Caco-2 (cell line): ENCODE results near the gene HLF. TPM values are rescaled to one million over a fixed set of nuclear protein-coding genes. Genes with fewer than 3 reads are reported as not detected.

Experiments used
- BruUV-seq: library from RNA; stranded (reverse); fragments of 400-500 nt; replicated peaks from 2 replicates; lab custom pipeline; 2021; lab: Mats Ljungman, UMichigan
- CTCF ChIA-PET: fragments of 300-600 bp; sonication (Branson Sonifier 250); formaldehyde crosslinking; loops from one replicate; lab custom pipeline; 2022; ENCODE audit warnings: antibody characterized with exemption; lab: Charles Lee
- POLR2A ChIA-PET: fragments of 300-600 bp; sonication (Branson Sonifier 250); formaldehyde crosslinking; loops from one replicate; lab custom pipeline; 2022; ENCODE audit warnings: antibody characterized with exemption; lab: Charles Lee
- DNase-seq, 2 experiments: peaks; one replicate each; pipeline versions ENCODE4 v3.0.0 to v3.0.0-alpha.2; 2020 to 2022
- H3K27me3 ChIP-seq: replicated peaks from 2 replicates; pipeline ENCODE4 v1.6.0; 2011; ENCODE audit warnings: low read length; ENCODE audit not compliant: control insufficient read depth, insufficient read depth
- H3K36me3 ChIP-seq: 2 replicates; pipeline ENCODE4 v1.5.1; 2011; ENCODE audit warnings: low read length; ENCODE audit not compliant: control insufficient read depth, insufficient read depth
- H3K4me1 ChIP-seq: fragments of 250-450 bp; sonication (Bioruptor Pico); 2 replicates; pipeline ENCODE4 v1.5.1; 2020; ENCODE audit warnings: mild to moderate bottlenecking
- H3K4me3 ChIP-seq: 2 replicates; pipeline ENCODE4 v1.5.1; 2011; ENCODE audit warnings: low read depth, mild to moderate bottlenecking, control low read depth, low read length
- H3K9me3 ChIP-seq: fragments of 250-450 bp; sonication (Bioruptor Pico); 2 replicates; pipeline ENCODE4 v1.5.1; 2020; ENCODE audit warnings: mild to moderate bottlenecking, moderate library complexity
- H3K27ac Mint-ChIP-seq: one replicate; pipeline ENCODE4 v1.8.0; 2022; ENCODE audit warnings: mixed read lengths; ENCODE audit not compliant: unreplicated experiment
- H3K27me3 Mint-ChIP-seq: one replicate; pipeline ENCODE4 v1.8.0; 2022; ENCODE audit warnings: mixed read lengths; ENCODE audit not compliant: insufficient read depth, unreplicated experiment
- H3K36me3 Mint-ChIP-seq: one replicate; pipeline ENCODE4 v1.8.0; 2022; ENCODE audit warnings: mild to moderate bottlenecking, mixed read lengths; ENCODE audit not compliant: insufficient read depth, unreplicated experiment
- H3K4me1 Mint-ChIP-seq: one replicate; pipeline ENCODE4 v1.8.0; 2022; ENCODE audit warnings: low read depth, mixed read lengths; ENCODE audit not compliant: unreplicated experiment
- H3K4me3 Mint-ChIP-seq: one replicate; pipeline ENCODE4 v1.8.0; 2022; ENCODE audit warnings: mild to moderate bottlenecking, moderate library complexity, mixed read lengths; ENCODE audit not compliant: unreplicated experiment
- H3K9me3 Mint-ChIP-seq: one replicate; pipeline ENCODE4 v1.8.0; 2022; ENCODE audit warnings: mixed read lengths; ENCODE audit not compliant: unreplicated experiment
- CTCF ChIP-seq, 2 experiments: fragments of 200-600 bp in 1 of 2; IDR thresholded peaks; 1 replicate in 1 of 2; 2 replicates in 1 of 2; pipeline versions ENCODE4 v1.5.1 to v1.8.0; 2011 to 2022; ENCODE audit warnings: antibody characterized with exemption in 1 of 2, control low read depth in 1 of 2, inconsistent platforms in 1 of 2, low read depth in 1 of 2, low read length in 1 of 2, mild to moderate bottlenecking in 1 of 2, moderate library complexity in 1 of 2; ENCODE audit not compliant: insufficient read depth in 1 of 2, severe bottlenecking in 1 of 2, unreplicated experiment in 1 of 2
- intact Hi-C: fragments of 100-400 bp; cut with micrococcal nuclease; formaldehyde crosslinking; loops from one replicate; pipeline ENCODE4 v1.10.0; 2022; ENCODE audit not compliant: unreplicated experiment
- total RNA-seq: library from RNA; stranded (reverse); gene quantifications from 2 replicates; pipeline ENCODE4 v1.2.3, GENCODE V29; 2022

HLF gene
- total RNA-seq, 1 experiment from 2014 or later = 19.8 TPM

DNA sequence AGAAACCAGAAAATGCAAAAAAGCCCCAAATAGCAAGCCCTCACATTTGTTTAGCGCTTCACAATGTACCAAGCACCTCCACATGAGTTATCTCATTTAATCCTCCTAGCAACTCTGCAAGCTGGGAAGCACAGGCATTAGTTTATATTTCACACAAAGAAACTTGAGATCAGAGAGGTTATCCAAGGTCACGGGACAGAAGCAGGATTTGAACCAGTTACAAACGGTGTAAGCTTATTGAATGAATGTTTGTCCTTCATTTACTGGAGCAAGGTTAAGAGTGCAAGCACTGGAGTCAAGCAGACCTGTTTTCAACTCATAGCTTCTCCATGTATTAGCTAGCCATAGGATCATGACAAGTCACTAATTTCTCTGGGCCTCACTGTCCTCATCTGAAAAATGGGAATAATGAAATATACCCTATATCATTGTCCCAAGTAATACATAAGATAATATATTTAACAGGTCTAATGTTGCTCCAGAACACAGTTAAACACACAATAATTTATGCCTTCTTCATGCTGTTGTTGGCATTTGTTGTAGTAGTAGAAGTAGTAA lies 6.1 kb upstream of the HLF start:
- Mint-ChIP-seq H3K9me3 (no peaks in the 10 kb centered on the region), H3K27ac (no peak overlapping the region), H3K4me1 (peaks cover 6% of the 10 kb centered on the region), H3K27me3 (no peaks in the 10 kb centered on the region), H3K4me3 (no peak overlapping the region), H3K36me3 (no peaks in the 10 kb centered on the region)
- no peaks in the 10 kb centered on the region for H3K4me1 ChIP-seq
- no peak overlapping the region for H3K4me3 ChIP-seq
- ChIA-PET POLR2A (no interaction called here), CTCF (no interaction called here)
- intact Hi-C loops = no loop called here
- TF ChIP-seq CTCF (IDR thresholded peaks at IDR 0.05; ENCODE audit: insufficient read depth in 1 of 2, low read depth in 1 of 2, low read length in 1 of 2, severe bottlenecking in 1 of 2, unreplicated experiment in 1 of 2) = no peak
- no TSS peak for BruUV-seq
- no peak for DNase-seq
- no peaks in the 10 kb centered on the region for H3K36me3 ChIP-seq
- no peaks in the 10 kb centered on the region for H3K27me3 ChIP-seq
- H3K9me3 ChIP-seq = no peaks in the 10 kb centered on the region

DNA sequence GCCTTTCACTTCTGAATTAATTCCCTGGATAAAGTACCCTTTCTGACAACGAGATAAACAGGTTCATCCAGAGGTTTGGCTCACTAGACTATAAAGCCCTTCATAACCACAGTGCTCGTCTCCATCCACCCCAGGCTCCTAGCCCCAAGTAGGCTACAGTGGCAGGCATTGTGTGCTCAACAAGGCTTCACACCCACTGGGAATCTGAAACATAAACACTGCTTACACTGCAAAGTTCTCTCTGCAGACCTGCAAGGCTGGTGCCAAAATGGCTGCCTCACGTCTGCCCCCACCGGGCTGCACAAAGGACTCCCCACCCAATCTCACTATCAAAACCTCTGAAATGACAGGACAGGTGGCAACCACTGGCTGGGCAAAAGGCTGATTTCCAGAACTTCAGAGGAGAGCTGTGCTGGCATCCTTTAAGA lies 5.1 kb upstream of the HLF start:
- Mint-ChIP-seq H3K4me3 (no peak overlapping the region), H3K9me3 (no peaks in the 10 kb centered on the region), H3K27me3 (no peaks in the 10 kb centered on the region), H3K4me1 (peaks cover 1% of the 10 kb centered on the region), H3K27ac (no peak overlapping the region), H3K36me3 (peaks cover 4% of the 10 kb centered on the region)
- Histone ChIP-seq H3K9me3 (no peaks in the 10 kb centered on the region), H3K4me1 (no peaks in the 10 kb centered on the region), H3K36me3 (no peaks in the 10 kb centered on the region), H3K27me3 (no peaks in the 10 kb centered on the region), H3K4me3 (no peak overlapping the region)
- ChIA-PET CTCF (no interaction called here), POLR2A (no interaction called here)
- TF ChIP-seq CTCF (IDR thresholded peaks at IDR 0.05; ENCODE audit: insufficient read depth in 1 of 2, low read depth in 1 of 2, low read length in 1 of 2, severe bottlenecking in 1 of 2, unreplicated experiment in 1 of 2) = no peak
- DNase-seq = no peak
- BruUV-seq = no TSS peak
- intact Hi-C loops = no loop called here

- Histone ChIP-seq H3K9me3 (no peaks in the 10 kb centered on the region), H3K4me3 (no peak overlapping the region), H3K27me3 (no peaks in the 10 kb centered on the region), H3K4me1 (no peaks in the 10 kb centered on the region), H3K36me3 (no peaks in the 10 kb centered on the region)
- intact Hi-C loops = no loop called here
- H3K27ac Mint-ChIP-seq = no peak overlapping the region
- BruUV-seq = no TSS peak
- H3K9me3 Mint-ChIP-seq = no peaks in the 10 kb centered on the region
- DNase-seq = no peak
- peaks cover 2% of the 10 kb centered on the region for H3K4me1 Mint-ChIP-seq
- TF ChIP-seq CTCF (IDR thresholded peaks at IDR 0.05; ENCODE audit: insufficient read depth in 1 of 2, low read depth in 1 of 2, low read length in 1 of 2, severe bottlenecking in 1 of 2, unreplicated experiment in 1 of 2) = no peak
- ChIA-PET POLR2A (no interaction called here), CTCF (no interaction called here)
- H3K27me3 Mint-ChIP-seq = no peaks in the 10 kb centered on the region
- no peak overlapping the region for H3K4me3 Mint-ChIP-seq
- H3K36me3 Mint-ChIP-seq = peaks cover 4% of the 10 kb centered on the region
These were observed 3.4 kb upstream of the HLF start for GRCh38 chr17:55261311-55261710.
